Fibroblast of skin of right quadriceps (primary cell): ENCODE measurements around the gene SYNGAP1.
"Not testable (repeated sequence)": the region's sequence is repeated elsewhere in the genome, so short reads cannot be mapped to it uniquely, and the experiment has no call there.

Experiments used
- DNase-seq: peaks from one replicate; pipeline ENCODE4 v3.0.0-alpha.2; 2013

SYNGAP1 gene

DNA sequence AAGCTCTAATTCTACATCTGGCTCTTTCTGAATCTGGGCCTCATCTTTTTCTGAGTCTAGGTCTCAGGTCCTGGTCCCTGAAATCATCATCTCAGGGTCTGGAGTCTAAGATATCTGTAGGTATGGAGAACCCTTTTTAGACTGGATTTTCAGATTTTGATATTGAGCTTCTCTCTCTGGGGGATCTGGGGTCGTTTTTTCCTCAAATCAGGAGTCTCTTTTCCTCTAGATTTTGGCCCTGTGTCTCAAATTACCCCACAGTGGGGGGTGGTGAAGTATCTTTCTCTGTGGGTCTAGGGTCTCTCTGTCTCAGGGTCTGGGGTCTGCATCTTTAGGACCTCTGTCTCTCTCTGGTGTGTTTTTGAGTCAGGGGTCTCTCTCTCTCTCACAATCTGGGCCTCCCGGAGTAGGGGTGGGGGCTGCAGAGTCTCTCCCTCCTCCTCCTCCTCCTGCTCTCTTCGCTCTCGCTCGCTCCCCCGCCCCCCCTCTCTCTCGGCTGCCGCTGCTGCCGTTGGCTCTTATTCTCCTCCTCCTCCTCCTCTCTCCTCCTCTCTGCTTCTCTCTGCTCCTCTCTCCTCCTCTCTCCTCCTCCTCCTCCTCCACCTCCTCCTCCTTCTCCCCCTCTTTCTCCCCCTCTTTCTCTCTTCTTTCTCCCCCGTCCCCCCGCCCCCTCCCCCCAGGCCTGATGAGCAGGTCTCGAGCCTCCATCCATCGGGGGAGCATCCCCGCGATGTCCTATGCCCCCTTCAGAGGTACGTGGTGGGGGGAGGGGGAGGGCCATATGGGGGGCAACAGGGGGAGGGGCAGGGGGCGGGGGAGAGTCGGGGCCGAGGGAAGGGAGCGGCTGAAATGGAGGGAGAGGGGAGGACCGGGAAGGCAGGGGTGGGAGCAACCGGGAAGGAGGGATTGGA, at the start of gene SYNGAP1:
Gene SYNGAP1 (plus strand): TSS at position 486 of the 911 bp plus-strand sequence. CDS start 200 bp downstream, at position 686.
- DNase-seq, result peak; percentile 79

DNA sequence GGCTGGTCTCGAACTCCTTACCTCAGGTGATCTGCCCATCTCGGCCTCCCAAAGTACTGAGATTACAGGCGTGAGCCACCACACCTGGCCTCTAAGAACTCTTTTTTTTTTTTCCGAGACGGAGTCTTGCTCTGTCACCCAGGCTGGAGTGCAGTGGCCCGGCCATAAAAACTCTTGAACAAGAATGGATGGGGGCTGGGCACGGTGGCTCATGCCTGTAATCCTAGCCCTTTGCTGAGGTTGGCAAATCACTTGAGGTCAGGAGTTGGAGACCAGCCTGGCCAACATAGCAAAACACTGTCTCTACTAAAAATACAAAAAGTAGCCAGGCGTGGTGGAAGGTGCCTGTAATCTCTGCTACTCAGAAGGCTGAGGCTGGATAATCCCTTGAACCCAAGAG, 48.0 kb upstream of the SYNGAP1 start:
- not testable (repeated sequence) for DNase-seq

DNA sequence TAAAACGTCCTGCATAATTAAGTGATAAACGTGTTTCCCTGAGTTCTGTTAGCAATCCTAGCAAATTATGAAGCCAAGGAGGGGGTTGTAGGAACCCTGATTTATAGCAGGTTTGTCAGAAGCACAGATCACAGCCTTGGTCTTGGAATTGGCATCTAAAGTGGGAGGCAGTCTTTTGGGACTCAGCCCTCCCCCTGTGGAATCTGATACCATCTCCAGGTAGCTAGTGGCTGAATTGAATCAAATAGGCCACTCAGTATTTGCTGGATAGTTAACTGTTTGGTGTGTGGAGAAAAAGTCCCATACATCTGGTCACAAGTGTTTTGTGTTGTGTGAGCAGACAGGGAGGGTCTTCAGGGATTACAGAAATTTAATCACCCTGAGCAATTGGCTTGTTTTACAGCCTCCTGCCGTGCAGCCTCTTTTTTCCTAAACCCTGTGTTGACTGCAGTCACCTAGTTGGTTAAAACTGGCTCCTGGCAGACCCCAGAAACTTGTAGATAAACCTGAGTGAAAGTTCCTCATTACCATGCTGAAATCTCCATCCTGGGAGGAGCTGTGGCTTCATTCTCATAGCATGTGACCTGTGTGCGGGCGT, 47.2 kb upstream of the SYNGAP1 start:
- no peak for DNase-seq

DNA sequence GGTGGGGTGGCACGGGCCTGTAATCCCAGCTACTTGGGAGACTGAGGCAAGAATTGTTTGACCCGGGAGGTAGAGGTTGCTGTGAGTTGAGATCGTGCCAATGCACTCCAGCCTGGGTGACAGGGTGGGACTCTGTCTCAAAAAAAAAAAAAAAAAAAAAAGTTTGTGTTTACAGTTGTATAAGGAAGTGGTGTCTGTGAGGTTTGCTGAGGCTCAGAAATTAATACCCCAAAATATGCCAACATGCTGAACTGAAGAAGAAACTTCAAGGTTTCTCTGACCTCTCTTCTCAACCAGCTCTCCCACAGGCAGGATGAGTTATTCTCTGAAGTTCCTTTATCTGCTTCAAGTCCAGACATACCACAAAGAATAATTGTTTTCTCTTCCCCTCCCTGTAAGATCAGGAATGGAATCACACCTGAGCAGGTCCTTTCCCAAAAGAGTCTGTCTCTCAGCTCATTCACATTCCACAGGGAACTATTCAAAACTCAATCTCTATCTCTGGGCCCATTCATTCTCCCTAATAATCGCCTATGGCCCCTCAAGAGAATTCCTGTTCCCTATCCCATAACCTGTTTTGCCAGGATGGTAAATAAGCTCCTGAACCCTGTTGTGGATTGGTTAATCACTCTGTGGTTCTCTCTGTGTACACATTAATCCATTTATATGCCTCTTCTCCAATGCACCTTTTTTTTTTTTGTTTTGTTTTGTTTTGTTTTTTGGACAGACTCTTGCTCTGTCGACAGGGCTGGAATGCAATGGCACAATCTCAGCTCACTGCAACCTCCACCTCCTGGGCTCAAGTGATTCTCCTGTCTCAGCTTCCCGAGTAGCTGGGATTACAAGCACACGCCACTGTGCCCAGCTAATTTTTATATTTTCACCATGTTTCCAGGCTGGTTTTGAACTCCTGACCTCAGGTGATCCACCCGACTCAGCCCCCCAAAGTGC, 45.6 kb upstream of the SYNGAP1 start:
- no peak for DNase-seq

DNA sequence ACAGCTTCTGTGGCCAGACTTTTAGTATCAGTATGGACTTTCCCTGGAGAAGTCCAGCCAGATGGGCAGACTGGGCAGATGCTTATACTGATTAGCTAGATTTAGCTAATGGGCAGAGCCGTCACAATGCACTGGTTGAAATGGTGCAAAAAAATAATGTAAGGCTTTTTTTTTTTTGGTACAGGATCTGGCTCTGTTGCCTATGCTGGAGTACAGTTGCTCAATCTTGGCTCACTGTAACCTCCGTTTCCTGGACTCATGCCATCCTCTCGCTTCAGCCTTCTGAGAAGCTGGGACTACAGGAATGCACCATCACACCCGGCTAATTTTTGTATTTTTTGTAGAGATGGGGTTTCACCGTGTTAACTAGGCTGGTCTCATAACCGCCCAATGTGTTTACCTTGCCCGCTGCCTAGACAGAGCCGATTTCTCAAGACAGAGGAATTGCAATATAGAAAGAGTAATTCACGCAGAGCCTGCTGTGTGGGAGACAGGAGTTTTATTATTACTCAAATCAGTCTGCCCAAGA, 44.7 kb upstream of the SYNGAP1 start:
- peak; percentile 86 for DNase-seq

DNA sequence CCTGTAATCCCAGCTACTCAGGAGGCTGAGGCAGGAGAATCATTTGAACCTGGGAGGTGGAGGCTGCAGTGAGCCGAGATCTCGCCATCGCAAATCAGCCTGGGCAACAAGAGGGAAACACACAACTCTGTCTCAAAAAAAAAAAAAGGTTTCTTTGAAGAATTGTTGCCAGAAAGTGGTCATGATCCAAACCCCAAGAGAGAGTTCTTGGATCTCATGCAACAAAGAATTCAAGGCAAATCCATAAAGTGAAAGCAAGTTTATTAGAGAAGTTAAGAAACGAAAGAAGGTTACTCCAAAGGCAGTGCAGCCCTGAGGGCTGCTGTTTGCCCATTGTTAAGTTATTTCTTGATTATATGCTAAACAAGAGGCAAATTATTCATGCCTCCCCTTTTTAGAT, 42.7 kb upstream of the SYNGAP1 start:
- DNase-seq, result no peak

DNA sequence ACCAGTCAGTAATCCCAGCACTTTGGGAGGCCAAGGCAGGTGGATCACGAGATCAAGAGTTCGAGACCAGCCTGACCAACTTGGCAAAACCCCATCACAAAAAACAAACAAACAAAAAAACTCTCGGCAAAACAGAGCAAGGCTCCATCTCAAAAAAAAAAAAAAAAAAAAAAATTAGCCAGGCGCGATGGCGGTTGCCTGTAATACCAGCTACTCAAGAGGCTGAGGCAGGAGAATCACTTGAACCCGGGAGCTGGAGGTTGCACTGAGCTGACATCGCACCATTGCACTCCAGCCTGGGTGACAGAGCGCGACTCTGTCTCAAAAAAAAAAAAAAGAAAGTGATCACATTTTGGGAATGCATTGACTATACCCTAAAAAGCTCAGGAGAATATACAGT, 40.7 kb upstream of the SYNGAP1 start:
- DNase-seq, result not testable (repeated sequence)

DNA sequence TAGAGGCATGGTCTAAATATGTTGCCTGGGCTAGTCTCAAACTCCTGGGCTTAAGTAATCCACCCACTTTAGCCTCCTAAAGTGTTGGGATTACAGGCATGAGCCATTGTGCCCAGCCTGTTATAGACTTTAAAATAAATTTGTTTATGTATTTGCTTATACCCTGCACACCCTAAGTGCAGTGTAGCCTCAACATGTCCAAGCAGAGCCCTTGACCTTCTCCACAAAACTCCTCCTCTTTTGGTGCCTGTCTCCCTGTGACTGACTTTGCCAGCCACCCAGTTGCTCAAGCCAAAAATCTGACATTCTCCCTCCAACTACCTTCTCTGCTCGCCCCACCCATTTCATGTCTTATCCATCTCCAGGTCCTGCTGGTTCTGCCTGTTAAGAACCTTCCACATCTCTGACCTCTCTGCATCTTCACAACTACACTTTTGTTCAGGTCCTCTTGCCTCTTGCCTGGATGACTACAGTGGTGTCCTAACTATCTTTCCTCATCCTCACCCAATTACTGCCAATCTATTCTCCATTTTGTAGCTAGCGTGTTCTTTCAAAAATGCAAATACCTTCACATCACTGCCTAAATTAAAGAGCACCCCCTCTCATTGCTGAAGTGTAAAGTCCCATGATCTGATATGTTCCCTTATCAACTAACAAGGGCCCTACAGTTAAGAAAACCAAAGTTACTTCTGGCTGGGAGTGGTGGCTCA, 39.4 kb upstream of the SYNGAP1 start:
- no peak for DNase-seq

DNA sequence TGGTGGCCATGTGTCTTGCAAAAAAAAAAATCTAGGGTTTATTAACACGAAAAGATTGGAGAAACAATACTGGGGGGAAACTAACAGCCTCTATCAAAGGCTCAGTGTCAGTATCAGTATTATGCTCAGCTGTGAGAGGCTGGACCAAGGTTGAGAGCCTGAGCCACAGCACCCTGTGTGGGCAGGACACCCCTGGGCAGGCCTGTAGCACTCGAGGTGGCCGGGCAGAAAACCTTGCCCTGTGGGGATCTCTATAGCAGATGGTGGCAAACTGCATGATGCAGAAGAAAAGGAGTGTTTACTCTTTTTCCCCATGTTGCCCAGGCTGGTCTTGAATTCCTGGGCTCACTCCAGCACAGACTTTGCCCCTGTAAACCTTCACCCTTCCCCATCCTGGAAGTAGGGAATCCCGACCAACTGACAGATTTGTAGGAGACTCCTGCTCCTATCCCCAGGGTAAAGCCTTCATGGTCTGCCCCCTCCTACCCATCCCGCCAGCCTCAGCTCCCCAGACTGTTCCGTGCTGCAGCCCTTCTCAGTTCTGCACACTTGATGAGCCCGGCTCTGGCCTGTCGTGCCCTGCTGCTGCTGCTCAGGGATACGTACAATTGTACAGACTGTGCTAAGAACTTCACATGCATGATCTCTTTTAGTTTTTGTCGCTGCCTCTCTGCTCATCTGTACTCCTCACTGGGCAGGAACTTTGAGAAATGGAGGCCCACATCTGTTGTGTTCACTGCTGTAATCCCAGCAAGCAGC, 36.3 kb upstream of the SYNGAP1 start:
- DNase-seq, result no peak

DNA sequence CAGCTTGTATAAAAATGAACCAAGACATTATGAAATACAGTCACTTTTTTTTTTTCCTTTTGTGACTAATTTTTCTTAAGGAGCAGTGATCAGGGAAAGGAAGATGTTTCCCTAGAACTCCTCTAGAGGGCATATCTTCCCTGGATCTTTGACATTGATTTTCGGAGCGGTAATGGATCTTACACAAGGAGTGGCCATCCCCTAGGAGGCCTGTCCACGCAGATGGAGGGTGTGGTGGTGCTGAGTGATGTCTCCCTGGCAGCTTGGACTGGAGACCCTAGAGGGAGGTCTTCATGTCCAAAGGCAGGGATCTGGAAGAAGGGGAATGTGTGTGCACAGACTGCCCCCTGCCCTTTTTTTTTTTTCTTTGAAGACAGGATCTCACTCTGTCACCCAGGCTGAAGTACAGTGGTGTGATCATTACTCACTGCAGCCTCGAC, 35.3 kb upstream of the SYNGAP1 start:
- DNase-seq, result peak; percentile 71

DNA sequence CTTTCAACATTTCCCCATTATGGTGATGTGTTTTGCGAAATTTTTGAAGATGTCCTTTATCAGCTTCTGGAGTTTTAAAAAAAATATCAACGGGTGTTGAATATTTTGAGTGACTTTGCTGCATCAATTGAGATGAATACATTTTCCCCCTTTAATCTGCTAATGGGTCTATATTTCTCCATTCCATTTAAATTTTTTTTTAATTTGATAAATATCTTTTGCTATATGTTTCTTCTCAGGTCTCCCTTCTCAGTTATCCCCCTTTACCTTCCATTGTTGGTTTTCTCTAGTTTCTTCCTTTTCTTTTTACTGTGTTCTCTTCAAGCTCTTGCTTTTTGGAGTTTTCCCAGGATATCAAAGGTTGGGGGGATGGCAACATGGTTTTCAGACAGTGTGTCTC, 29.7 kb upstream of the SYNGAP1 start:
- no peak for DNase-seq

DNA sequence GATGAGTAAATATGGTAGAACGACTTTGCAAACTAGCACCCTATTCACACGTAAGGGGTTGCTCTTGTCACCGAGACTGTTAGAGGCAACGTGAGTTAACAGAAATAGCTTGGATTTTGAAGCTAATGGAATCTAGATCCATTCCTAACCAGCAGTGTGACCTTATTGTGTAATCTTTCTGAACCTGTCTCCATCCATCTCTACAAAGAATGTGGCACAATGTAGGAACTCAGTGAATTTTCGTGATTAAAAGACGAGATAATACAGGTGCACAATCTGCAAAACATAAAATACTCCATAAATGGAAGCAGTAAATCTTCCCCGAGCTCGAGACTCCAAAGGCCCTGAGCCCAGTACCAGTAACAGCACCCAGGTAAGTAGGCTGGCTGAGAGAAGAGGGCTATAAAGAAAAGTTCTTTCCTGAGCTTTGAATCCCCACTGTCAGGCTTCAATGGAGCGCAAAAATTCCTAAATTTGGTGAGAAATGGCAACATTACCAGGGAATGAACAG, 29.0 kb upstream of the SYNGAP1 start:
- DNase-seq, result no peak

DNA sequence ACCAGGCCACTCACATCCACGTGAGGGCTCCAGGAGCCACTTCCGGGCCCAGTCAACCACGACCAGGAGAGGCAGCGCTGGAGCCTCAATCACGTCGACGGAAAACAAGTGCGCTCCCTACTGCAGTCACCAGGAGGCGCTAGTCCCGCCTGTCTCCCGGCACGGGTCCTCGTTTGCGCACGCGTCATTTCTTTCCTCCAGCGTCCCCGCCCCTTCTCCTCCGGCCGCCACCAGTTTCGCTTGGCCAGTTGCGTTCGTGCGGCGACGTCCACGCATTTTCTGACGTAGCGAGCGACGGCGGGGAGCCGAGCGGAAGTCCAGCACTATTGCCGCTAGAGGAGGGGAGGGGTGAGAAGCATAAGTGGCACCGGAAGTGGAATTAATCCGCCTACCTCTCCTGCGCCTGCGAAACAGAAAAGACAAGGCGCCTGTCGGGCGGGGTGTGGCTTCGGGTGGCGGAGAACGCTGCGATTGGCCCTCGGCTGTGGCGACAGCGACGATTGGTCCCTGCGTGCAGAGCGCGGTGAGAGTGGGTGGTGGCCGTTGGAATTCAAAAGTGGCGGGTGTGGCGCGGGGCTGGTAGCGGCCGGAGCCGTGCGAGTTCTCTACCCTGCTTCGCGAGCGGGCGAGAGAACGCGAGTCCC, 28.5 kb upstream of the SYNGAP1 start, which contains the start of gene KIFC1:
Gene KIFC1 (plus strand): TSS at position 546 of the 644 bp plus-strand sequence. CDS start 163 bp downstream, outside the sequence.
- DNase-seq, result peak; percentile 100

DNA sequence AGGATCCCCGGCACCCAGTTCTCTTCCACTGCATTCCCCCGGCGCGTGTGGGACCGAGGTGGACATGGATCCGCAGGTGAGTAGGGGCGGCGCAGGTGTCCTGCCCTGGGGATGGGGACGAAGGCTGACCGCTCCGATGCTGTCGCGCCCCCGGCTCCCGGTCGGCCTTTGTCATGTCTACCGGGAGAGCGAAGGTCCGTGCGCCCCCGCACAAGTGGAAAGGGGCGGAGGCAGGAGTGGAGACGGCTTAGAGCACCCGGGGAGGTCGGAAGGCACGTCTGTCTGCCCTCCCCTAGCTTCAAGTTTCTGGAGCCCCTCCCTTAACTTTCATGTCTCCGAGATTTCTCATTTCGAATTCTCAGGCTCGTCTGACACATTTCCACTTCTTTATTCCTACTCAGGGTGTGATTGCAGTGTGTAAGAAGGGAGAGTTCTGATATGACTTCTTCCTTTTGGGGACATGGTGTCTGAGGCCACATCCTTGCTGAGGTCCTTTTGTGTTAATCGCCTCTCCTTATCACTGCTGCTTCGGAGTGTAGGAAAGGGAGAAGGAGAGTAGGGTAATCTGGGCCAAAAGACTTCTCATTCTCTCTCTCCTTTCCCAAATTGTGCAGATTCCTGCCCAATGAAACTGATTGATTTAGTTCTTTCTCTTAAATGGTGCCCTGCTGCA, 27.8 kb upstream of the SYNGAP1 start:
- DNase-seq, result no peak

DNA sequence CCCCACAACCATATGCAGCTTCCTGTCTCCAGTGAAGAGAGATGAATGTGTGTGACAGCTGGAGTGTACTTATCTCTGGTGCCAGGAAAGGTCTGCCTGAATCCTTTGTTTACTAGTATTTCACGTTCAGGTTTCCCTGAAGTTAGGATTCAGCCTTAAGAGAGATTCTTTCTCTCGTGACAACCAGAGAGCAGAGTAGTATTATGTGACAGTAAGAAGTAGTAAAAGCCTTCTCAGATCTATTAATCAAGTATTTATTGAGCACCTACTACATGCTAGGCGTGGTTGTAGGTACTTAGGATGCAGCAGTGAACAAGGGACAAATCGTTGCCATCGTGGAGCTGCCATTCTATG, 27.3 kb upstream of the SYNGAP1 start:
- DNase-seq, result no peak

DNA sequence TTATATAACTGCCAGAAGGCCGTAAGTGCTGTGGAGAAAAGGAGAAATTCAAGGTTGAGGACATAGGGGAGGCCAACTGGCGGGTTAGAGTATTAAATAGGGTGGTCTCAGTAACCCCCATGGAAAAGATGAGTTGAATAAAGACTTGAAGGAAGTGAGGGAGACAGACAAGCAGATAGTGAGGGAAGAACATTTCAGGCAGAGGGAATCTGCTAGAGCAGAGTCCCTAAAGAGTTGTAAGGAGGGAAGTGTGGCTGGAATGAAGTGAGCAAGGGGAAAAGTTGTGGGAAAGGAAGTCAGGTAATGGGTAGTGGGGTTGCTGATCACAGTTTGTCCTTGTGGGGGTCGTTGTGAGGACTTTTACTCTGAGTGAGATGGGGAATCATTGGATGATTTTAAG, 26.9 kb upstream of the SYNGAP1 start:
- no peak for DNase-seq

DNA sequence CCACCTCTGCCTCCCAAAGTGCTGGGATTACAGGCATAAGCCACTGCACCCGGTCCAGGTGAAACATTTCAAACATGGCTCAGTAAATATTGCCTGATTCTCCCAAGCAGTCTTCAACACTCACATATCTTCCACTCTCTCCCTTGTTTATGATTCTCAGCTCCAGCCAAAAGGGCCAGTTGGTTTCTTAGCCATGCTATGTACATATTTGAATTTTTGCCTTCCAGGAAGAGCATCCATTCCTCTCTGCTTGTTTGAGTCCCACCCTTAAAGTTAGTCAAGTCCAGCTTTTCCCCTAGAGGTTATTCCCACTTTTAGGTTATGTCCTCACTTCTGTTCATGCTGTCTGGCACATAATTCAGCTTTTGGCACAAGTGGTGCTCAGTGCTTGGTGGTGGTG, 22.3 kb upstream of the SYNGAP1 start:
- no peak for DNase-seq

DNA sequence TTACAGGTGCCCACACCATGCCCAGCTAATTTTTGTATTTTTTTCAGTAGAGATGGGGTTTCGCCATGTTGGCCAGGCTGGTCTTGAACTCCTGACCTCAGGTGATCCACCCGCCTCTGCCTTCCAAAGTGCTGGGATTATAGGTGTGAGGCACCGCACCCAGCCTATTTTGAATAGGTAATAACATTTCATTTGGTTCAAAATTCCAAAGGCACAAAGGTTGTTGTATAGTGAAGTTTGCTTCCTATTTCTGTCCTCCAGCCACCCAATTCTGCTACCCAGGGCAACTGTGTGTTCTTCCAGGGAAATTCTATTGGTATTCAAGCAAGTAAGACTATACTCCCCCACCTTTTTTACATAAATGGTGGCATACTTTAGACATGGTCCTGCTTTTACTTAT, 21.3 kb upstream of the SYNGAP1 start:
- not testable (repeated sequence) for DNase-seq

DNA sequence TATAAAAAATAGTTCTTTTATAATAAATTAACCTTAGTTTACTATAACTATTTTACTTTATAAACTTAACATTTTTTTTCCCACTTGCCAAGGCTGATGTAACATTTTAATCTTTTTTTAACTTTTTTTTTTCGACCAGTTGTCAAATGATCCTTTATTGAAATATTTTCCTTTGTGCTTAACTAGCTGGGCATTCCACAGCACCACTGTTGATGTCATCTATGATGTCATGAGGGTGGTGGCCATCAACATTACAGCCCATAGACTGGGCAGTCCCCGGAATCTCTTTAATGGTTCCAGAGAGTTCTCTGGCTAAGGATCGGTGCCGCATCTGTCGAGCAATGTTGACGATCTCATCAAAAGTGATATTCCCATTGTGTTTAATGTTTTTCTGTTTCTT, 20.0 kb upstream of the SYNGAP1 start:
- not testable (repeated sequence) for DNase-seq

DNA sequence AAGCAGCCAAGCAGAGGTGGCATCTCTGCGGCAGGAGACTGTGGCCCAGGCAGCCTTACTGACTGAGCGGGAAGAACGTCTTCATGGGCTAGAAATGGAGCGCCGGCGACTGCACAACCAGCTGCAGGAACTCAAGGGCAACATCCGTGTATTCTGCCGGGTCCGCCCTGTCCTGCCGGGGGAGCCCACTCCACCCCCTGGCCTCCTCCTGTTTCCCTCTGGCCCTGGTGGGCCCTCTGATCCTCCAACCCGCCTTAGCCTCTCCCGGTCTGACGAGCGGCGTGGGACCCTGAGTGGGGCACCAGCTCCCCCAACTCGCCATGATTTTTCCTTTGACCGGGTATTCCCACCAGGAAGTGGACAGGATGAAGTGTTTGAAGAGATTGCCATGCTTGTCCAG, 15.0 kb upstream of the SYNGAP1 start:
- no peak for DNase-seq
